GM12892 (cell line): ENCODE results near the gene ATE1.

Experiments
- POLR2A ChIP-seq: IDR thresholded peaks from 2 replicates; pipeline ENCODE4 v1.6.1; 2011; ENCODE audit warnings: low read depth, low read length, control low read depth
- POLR2AphosphoS5 ChIP-seq: IDR thresholded peaks from 2 replicates; pipeline ENCODE4 v1.6.1; 2011; ENCODE audit warnings: low read depth, low read length, control low read depth
- TAF1 ChIP-seq: IDR thresholded peaks from 2 replicates; pipeline ENCODE4 v1.6.1; 2011; ENCODE audit warnings: low read depth, mild to moderate bottlenecking, control low read depth, low read length, borderline replicate concordance

DNA sequence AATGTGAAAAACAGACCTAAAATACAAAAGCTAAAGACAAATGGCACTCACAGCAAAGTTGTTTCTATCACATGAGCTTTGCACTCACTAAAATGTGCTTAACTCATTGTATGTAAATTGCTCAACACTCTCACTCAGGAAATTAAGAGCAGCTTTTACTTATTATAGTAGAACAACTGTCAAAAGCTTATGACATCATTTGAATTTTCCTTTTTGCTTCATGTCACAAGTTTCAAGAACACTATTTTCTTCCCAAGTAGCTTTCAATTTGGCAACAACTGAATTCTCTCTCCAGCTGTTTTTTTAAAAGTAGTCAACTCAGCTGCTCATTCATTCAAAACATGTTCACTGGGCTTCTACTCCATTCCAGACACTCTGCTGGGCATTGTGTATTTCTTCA lies 46.9 kb downstream of the ATE1 start:
- TF ChIP-seq POLR2AphosphoS5, result no peak
- TF ChIP-seq POLR2A, result no peak
- TF ChIP-seq TAF1, result no peak
